Raji (cell line): Measurements from ENCODE around the gene TMEM273.

Experiments used
- POLR2A ChIP-seq: IDR thresholded peaks from 2 replicates; pipeline ENCODE4 v1.6.1; 2011; ENCODE audit warnings: low read depth, low read length, control low read depth; ENCODE audit not compliant: insufficient read depth

The TMEM273 gene

DNA sequence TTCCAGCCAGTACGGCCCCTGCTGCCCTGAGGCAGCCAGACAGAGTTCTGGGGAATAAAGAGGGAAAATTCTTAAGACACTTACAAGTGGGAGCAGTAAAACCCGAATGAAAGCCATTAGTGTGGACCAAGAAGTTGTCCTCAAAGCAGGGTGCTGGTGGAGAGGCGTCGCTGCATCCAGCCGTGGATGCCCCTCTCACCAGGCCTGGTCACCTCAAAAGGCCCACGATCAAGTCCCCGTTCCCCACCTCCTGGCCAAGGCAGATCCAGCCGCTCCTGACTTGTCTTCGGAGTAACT is 73.5 kb downstream of the TMEM273 start:
- no peak for TF ChIP-seq POLR2A

DNA sequence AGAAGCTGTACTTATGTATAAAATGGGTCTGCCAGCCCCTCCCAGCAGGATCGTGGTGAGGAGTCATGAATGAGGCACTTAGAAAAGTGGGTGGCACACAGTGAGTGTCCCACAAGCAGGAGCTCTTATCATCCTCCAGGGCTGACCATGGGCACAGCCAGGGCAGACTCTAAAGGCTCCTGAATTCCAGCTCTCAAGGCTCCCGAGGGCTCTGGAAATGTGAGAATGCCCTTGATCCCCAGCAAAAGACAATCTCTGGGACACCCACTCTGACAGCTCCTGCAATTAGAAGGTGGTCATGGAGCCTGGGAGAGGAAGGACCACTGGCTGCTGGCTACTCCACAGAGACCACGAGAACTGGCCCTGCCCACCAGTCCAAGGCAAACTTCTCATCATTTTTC is 74.5 kb downstream of the TMEM273 start:
- TF ChIP-seq POLR2A = no peak

DNA sequence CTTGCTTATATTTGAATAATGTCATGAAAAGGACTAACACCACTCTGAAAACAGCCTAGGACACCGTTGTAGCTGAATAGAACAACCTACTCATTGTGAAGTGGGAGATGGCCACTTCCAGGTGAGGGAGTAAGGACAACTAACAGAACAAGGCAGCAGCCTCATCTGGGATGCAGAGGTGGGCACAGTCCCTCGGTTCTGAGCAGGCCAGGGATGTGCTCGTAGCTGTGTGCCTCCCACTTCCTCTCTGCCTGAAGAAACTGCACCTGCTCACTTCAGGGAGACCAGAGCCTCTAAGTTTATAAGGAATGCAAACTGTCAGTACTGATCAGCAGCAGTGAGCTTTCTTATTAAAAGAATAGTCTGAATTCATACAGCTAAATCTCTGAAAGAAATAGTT is 75.3 kb downstream of the TMEM273 start:
- TF ChIP-seq POLR2A = no peak

DNA sequence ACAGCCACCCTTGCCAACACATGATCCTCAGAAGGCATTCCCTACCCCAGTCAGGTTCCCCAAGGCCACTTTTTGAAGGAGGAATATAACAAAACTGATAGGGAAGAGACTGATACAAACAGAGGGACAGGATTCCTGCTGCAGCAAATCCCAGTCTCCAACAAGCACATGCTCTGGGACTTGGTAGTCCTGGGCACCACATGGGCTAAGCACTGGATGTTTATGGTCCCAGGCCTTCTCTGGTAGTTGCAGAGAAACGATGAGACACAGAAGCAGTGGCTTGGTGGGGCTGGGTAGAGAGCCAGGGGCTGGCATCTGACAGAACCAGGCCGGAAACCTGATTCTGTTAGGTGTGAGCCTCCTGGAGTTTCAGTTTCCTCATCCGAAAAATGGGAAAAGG is 76.1 kb downstream of the TMEM273 start:
- TF ChIP-seq POLR2A = no peak

DNA sequence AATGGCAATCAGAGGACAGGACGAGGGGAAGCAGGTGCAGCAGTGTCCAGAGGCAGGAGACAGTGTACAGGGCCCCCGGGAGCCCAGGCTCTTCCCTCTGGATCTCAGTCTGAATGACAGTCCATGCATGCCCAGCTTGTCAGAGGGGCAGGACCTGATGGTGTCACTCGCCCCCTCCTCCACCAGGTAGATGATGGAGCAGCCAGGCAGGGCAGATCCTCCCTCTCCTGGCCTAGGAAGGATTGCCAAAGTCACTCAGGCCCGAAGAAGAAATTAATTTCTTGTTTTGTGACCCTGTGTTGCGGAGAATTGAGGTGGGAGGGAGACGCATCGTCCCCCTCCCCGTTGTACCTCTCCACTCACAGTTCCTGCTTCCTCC is 76.9 kb downstream of the TMEM273 start:
- no peak for TF ChIP-seq POLR2A

DNA sequence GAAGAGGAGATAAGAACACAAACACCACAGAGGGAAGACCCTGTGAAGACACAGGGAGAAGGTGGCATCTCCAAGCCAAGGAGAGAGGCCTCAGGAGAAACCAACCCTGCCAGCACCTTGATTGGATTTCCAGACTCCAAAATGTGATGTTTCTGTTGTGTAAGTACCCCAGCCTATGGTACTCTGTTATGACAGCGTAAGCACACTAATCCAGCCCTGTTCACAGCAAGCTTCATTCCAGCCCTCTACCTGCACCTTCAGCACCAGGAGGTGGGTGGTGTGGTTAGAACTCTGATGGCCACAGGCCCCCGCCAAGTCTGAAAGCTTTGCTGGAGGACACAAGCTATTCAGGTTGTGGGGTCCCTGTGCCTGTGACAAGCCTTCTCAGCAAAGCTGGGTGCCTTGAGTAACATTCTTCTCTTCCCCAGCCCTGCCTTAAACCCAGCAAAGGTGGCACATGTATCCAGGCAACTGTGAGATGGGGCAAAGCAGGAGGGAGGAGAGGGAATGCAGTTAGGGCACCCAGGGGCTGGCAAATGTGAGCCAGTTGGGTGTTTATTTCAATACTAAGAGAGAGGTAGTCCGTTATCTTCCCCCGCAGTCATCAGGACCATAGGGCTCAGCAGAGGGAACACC is 77.4 kb downstream of the TMEM273 start:
- no peak for TF ChIP-seq POLR2A

DNA sequence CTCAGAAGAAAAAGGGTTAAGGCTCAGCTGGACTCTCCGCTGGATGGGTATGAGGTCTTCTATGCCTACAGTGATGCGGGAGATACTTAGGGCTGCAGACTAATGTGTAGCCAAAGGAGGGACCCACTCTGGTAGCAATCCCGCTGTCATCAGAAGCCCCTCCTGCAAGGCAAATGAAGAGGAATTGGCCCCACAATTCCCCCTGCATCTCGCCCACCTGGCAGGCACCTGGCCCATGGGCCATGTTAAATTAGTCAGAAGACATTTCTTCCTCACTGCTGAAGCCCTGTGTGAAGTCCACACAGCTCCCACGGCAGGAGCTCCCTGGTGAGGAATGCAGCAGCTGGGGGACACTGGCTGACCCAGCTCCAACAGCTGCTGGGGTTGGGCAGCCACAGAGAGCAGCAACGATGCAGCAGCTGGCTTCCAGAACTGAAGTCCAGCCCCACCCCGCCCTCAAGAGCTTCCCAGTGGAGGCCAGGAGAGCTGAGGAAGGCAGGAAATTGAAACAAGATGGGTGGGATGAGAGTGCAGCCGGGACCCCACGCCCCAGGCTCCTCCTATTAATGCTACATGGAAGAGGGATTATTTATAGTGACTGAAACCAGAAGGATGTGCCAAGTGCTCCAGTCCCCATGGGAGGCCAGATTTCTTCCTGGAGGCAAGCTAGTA is 78.4 kb downstream of the TMEM273 start:
- TF ChIP-seq POLR2A = no peak

DNA sequence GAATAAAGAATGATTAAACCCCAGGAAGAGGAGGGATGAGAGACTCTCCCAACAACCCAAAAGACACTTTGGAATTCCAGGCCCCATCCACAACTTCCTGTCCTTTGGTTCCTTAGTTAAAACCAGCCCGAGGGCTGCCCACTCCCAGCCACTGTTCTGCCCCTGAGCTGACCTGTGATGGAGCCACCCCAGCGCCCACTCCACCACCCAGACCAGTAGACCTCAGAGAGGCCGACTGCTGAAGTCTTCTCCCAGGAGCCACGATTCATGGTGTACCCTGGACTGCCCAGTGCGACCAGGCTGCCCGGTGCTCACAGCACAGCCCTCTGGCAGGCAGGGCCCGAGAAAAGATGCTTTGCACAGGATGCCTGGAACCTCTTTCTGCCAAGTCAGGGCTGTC is 79.5 kb downstream of the TMEM273 start:
- no peak for TF ChIP-seq POLR2A

DNA sequence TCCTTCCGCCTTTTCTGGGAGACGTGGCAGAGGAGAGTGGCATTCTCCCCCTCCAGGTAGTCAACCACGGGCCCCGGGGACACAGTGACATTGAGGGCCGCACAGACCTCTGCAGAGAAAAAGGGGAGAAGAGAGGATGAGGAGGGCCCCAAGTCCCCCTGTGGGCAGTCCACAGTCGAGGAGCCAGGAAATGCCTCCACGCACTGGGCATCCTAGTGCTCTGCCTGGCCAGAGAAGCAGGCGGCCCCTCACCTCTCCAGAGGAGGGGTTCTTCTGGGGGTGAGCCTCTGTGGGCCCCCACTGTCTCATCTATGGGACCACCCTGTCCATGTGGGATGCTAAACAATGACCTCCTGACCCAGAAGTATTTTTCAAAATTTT is 80.3 kb downstream of the TMEM273 start:
- TF ChIP-seq POLR2A = no peak

DNA sequence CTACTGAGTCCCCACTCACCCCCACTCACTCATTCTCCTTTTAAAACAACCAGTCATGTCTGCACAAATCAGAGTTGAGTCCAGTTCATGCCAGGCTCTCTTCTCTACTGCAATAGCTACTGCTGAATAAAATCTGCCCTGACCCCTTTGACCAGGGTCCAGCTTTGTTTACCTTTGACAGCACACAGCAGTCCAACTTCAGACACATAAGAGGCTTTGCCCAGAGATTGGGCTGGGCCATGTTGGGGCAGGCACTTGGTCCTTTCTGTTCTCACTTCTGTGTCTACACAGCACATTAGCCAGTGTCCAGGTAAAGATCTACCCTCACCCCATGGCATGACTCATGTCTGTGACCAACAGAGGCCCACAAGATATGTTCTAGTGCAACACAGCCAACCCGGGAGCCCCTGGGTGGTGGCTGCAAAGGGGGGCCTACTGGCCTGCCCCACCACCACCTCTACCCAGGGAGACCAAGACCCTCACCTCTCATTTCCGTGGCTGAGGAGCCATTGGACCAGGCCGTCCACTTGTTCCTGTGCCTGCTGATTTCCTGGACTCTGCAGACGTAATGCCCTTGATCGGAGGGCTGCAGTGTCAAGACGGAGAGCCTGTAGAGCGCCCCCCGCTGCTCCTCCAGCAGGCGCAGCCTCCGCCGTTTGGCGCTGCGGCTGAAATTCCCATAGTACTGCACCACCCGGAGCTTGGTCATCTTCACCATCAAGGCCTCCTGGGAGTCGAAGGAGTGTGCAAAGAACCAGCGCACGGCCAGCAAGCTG is 80.9 kb downstream of the TMEM273 start:
- no peak for TF ChIP-seq POLR2A

DNA sequence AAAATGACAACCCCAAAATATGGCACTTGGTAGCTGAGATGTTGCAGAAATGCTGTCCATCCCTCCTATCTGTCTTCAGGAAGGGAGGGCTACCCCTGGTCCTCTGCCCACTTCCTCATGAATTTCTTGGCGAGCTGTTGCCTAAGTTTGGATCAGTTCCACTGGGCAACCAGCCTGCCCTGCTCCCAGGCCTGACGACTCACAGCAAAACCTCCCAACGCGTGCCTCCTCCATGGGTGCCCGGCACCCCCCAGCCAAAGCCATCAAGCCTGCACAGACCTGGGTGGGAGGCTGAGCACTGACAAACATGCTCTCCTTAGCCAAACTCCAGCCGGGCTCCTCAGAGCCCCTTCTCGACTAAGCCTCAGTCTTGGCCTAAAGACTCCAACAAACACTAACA is 81.7 kb downstream of the TMEM273 start:
- no peak for TF ChIP-seq POLR2A

DNA sequence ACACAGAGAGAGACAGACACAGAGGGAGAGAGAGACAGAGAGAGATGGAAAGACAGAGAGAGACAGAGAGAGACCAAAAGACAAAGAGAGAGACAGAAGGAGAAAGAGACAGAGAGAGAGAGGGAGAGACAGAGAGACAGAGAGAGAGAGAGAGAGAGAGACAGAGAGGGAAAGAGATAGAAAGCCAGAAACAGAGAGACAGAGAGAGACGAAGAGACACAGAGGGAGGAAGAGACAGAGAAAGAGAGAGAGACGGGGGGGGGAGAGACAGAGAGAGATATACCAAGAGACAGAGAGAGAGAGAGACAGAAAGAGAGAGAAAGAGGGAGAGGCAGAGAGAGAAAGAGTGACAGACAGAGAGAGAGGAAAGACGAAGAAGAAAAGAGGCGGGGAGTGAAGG is 83.1 kb downstream of the TMEM273 start:
- no peak for TF ChIP-seq POLR2A
